Lower leg skin (tissue), 3 donors: ENCODE measurements around the gene SPRY4.

Experiments used
- CTCF ChIP-seq, 3 donors: fragments of 450-650 bp; IDR thresholded peaks; one replicate each; pipeline ENCODE4 v1.5.1; 2016; ENCODE audit warnings: antibody characterized with exemption in 3 of 3, mild to moderate bottlenecking in 3 of 3, moderate library complexity in 2 of 3
- POLR2A ChIP-seq, 2 donors: fragments of 450-650 bp; IDR thresholded peaks; one replicate each; pipeline ENCODE4 v1.6.1; 2016 to 2017; ENCODE audit warnings: antibody characterized with exemption in 2 of 2, mild to moderate bottlenecking in 1 of 2, moderate library complexity in 1 of 2

DNA sequence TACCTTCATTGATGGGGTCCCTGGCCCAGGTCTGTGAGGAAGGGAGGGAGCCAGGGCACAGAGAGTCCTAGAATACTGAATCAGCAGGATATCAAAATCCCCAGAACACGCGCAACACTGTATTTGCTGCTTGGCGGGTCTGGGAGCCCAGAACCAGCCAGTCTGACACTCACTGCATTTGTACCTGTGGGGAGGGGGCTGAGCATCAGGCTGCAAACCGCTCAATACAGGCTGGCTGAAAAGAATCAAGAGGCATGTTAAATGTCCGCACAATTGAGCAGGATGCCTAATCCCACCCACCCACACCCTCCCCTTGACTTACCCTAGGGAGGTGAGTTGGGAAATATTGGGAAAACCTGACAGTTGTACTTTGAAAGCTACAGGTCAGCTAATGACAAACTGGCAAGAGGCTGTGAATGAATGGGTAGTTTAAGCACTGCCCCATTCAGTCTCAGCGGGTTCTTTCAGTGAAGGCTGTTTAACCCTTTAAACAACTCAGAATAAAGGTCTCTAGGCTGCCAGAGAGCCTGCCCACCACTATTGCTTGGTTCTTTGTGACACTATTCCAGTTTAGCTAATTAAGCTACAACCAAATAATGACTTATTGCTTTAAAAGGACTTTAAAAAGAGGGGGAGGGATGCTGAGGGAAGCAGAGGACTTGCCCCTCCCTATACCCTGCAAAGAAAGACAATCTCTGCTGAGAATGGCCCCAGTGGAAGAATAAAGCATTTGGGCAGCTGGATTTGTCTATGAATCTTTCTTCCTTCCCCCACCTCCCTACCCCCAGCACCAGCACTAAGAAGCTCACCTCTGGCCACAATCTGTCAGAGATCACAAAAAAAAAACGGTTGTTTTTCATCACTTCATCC, 5.0 kb downstream of the SPRY4 start:
- TF ChIP-seq CTCF (IDR thresholded peaks at IDR 0.05) (no peak), POLR2A (IDR thresholded peaks at IDR 0.05) (no peak)
